ENCODE measurements around the gene ZNF263. TPM values are rescaled to one million over a fixed set of nuclear protein-coding genes. Genes with fewer than 3 reads are reported as not detected.

ZNF263 gene
- total RNA-seq, 1 experiment from 2014 or later = 29.5 TPM

GRCh38 chr16:3274490-3274889 is 8.8 kb upstream of the ZNF263 start (continued):
- no peak for TF ChIP-seq PREB (CRISPR knock-in tag; IDR thresholded peaks at IDR 0.05; ENCODE audit: borderline replicate concordance)

DNA sequence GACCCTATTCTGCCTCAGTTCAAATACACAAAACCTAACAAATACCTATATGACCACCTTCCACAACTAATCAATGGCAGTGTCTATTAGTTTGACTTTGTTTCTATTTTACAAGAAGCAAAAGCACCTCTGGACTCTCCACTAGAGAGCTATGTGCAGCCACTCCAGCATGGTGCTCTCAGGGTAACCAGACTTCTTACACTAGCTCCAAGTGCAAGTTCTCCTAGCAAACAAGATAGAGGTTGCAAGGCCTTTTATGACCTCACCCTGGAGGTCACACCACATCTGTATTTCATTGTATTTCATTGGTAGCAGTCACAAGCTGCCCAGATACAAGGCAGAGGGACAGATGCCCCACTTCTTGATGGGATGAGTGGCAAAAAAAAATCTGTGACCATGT is 8.3 kb upstream of the ZNF263 start:
- DNase-seq (ENCODE audit: low spot score) (no peak), ATAC-seq (no peak)
- 0 out of 2 replicates have a peak, but pooled peaks cover 4% of the 10 kb centered on the region for H3K4me1 Mint-ChIP-seq
- H3K27me3 Mint-ChIP-seq (ENCODE audit: low read depth) = peaks cover 27% of the 10 kb centered on the region
- H3K27ac Mint-ChIP-seq = no peak overlapping the region
- POLR2A ChIA-PET = no interaction called here
- H3K9me3 Mint-ChIP-seq = peaks cover 30% of the 10 kb centered on the region
- no peak overlapping the region for H3K4me3 Mint-ChIP-seq
- CTCF ChIA-PET = interaction anchor here (1.2 kb wide), 1 partner anchor 8 kb away, joined by 4 read pairs; no protein-coding TSS in a partner anchor
- TF ChIP-seq NFYB (CRISPR knock-in tag; conservative IDR thresholded peaks at IDR 0.05; ENCODE audit: low read depth) = no peak
- TF ChIP-seq ATF1 (CRISPR knock-in tag; IDR thresholded peaks at IDR 0.05) = no peak
- TF ChIP-seq GTF2I (CRISPR knock-in tag; conservative IDR thresholded peaks at IDR 0.05) = no peak
- no peak for TF ChIP-seq EMX1 (CRISPR knock-in tag; IDR thresholded peaks at IDR 0.05)
- TF ChIP-seq ZNF416 (CRISPR knock-in tag; IDR thresholded peaks at IDR 0.05) = no peak
- TF ChIP-seq USF2 (CRISPR knock-in tag; IDR thresholded peaks at IDR 0.05) = no peak
- no peak for TF ChIP-seq ZNF219 (CRISPR knock-in tag; IDR thresholded peaks at IDR 0.05; ENCODE audit: borderline replicate concordance)
- TF ChIP-seq TCF7 (CRISPR knock-in tag; IDR thresholded peaks at IDR 0.05; ENCODE audit: low read depth) = no peak
- TF ChIP-seq ETV6 (CRISPR knock-in tag; IDR thresholded peaks at IDR 0.05) = no peak
- TF ChIP-seq ZBTB21 (CRISPR knock-in tag; IDR thresholded peaks at IDR 0.05; ENCODE audit: borderline replicate concordance) = no peak
- TF ChIP-seq NFE2L1 (CRISPR knock-in tag; IDR thresholded peaks at IDR 0.05) = no peak
- no peak for TF ChIP-seq CTCF (IDR thresholded peaks at IDR 0.05)
- TF ChIP-seq ZNF263 (CRISPR knock-in tag; IDR thresholded peaks at IDR 0.05; ENCODE audit: low read depth) = no peak
- TF ChIP-seq FOXK1 (CRISPR knock-in tag; IDR thresholded peaks at IDR 0.05) = no peak
- no peak for TF ChIP-seq TEAD1 (CRISPR knock-in tag; IDR thresholded peaks at IDR 0.05)
- no peak for TF ChIP-seq NR1H2 (CRISPR knock-in tag; IDR thresholded peaks at IDR 0.05)
- TF ChIP-seq CREB1 (CRISPR knock-in tag; IDR thresholded peaks at IDR 0.05) = no peak
- TF ChIP-seq ATF6 (CRISPR knock-in tag; IDR thresholded peaks at IDR 0.05) = no peak
- TF ChIP-seq SOX15 (CRISPR knock-in tag; IDR thresholded peaks at IDR 0.05) = no peak
- H3K36me3 Mint-ChIP-seq = no peaks in the 10 kb centered on the region

GRCh38 chr16:3276679-3277078 is 6.6 kb upstream of the ZNF263 start:
- no peaks in the 10 kb centered on the region for H3K36me3 Mint-ChIP-seq
- 0 out of 2 replicates have a peak, but pooled peaks cover 4% of the 10 kb centered on the region for H3K4me1 Mint-ChIP-seq
- H3K4me3 Mint-ChIP-seq = no peak overlapping the region
- CTCF ChIA-PET = interaction anchor here (0.8 to 1.4 kb wide), 2 partner anchors 10 to 124 kb away, joined by 3 to 10 read pairs; partner anchors contain the start of genes ZNF174 and ZSCAN32
- ATAC-seq (no peak), DNase-seq (ENCODE audit: low spot score) (no peak)
- H3K27ac Mint-ChIP-seq = no peak overlapping the region
- H3K9me3 Mint-ChIP-seq = peaks cover 23% of the 10 kb centered on the region
- peaks cover 26% of the 10 kb centered on the region for H3K27me3 Mint-ChIP-seq (ENCODE audit: low read depth)
- POLR2A ChIA-PET = no interaction called here
- no peak for TF ChIP-seq ESRRA (CRISPR knock-in tag; IDR thresholded peaks at IDR 0.05; ENCODE audit: borderline replicate concordance)
- TF ChIP-seq, protein P1, sequence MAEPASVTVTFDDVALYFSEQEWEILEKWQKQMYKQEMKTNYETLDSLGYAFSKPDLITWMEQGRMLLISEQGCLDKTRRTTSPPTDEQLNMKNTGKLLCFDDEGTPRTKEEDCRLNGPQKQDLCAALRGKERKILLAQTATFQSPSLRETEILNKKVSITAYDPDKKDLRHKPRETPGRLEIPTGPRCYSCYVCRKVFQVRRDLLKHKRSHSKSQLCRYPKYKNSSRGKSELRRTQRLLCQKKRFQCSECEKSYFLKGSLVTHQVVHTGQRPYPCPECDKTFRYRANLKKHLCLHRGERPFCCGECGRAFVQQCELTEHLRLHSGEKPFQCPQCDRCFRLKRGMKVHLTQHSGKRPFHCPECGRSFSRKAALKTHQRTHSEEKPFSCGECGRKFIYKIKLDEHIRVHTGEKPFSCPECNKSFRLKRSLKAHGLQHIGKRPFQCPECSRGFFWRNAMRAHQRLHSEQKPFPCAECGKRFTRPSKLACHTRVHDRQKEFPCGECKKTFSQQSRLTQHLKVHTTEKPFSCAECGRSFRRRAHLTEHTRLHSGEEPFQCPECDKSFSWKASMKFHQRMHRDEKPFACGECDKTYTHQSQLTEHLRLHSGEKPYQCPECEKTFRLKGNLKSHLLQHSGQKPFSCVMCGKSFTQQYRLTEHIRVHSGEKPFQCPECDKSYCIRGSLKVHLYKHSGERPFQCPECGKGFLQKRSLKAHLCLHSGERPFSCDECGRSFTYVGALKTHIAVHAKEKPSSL (CRISPR knock-in tag; conservative IDR thresholded peaks at IDR 0.05) = no peak
- no peak for TF ChIP-seq ERG (CRISPR knock-in tag; IDR thresholded peaks at IDR 0.05)
- TF ChIP-seq ZNF416 (CRISPR knock-in tag; IDR thresholded peaks at IDR 0.05) = no peak
- TF ChIP-seq TEAD4 (CRISPR knock-in tag; IDR thresholded peaks at IDR 0.05) = no peak
- TF ChIP-seq GTF2I (CRISPR knock-in tag; conservative IDR thresholded peaks at IDR 0.05) = no peak

All from WTC11 (cell line).